GM21825 (cell line): Measurements from ENCODE around the gene ATP1A4.
A peak's percentile ranks its signal among the peaks of the same experiment; 100 is the strongest.

Experiments
- ATAC-seq: cut with Tn5 transposase; IDR thresholded peaks from one replicate; pipeline ENCODE4 v1.9.1; 2021; ENCODE audit warnings: mild to moderate bottlenecking, moderate library complexity; ENCODE audit not compliant: unreplicated experiment

Gene ATP1A4

GRCh38 chr1:160169553-160170399, 18.4 kb downstream of the ATP1A4 start:
- peak; percentile 74 for ATAC-seq

GRCh38 chr1:160171354-160171753, 20.0 kb downstream of the ATP1A4 start:
- ATAC-seq = no peak

GRCh38 chr1:160171980-160172379, 20.6 kb downstream of the ATP1A4 start:
- no peak for ATAC-seq

GRCh38 chr1:160177231-160177630, 25.8 kb downstream of the ATP1A4 start:
- no peak for ATAC-seq

- ATAC-seq = no peak
Measured at GRCh38 chr1:160177667-160178066, 26.3 kb downstream of the ATP1A4 start.

- ATAC-seq = no peak
Measured at GRCh38 chr1:160178731-160179130, 27.3 kb downstream of the ATP1A4 start.

- ATAC-seq = no peak
Measured at GRCh38 chr1:160179336-160179735, 27.9 kb downstream of the ATP1A4 start.

- ATAC-seq = no peak
Measured at GRCh38 chr1:160186246-160186645, 34.8 kb downstream of the ATP1A4 start.

- ATAC-seq = no peak
Measured at GRCh38 chr1:160186729-160187128, 35.3 kb downstream of the ATP1A4 start.

- no peak for ATAC-seq
Measured at GRCh38 chr1:160187407-160187806, 36.0 kb downstream of the ATP1A4 start.

- no peak for ATAC-seq
Measured at GRCh38 chr1:160188341-160188740, 36.9 kb downstream of the ATP1A4 start.

GRCh38 chr1:160189649-160190625, 38.5 kb downstream of the ATP1A4 start, which contains the start of gene CASQ1:
Gene CASQ1, plus strand, starts transcription at chr1:160190575. Its CDS starts 177 bp downstream, at chr1:160190752.
- no peak for ATAC-seq

- ATAC-seq = no peak
Measured at GRCh38 chr1:160191756-160192155, 40.4 kb downstream of the ATP1A4 start.

GRCh38 chr1:160192234-160192633, 40.8 kb downstream of the ATP1A4 start:
- ATAC-seq = no peak

GRCh38 chr1:160193091-160193819, 41.9 kb downstream of the ATP1A4 start:
- no peak for ATAC-seq

- no peak for ATAC-seq
Measured at GRCh38 chr1:160193832-160194736, 42.7 kb downstream of the ATP1A4 start.

GRCh38 chr1:160194737-160195059, 43.3 kb downstream of the ATP1A4 start:
- no peak for ATAC-seq

GRCh38 chr1:160196143-160196542, 44.7 kb downstream of the ATP1A4 start:
- ATAC-seq = no peak

GRCh38 chr1:160197231-160197630, 45.8 kb downstream of the ATP1A4 start:
- ATAC-seq = no peak

- ATAC-seq = no peak
Measured at GRCh38 chr1:160200786-160201185, 49.4 kb downstream of the ATP1A4 start.
